Measurements from ENCODE around the gene KANK3.
A peak's percentile ranks its signal among the peaks of the same experiment; 100 is the strongest.
"Not testable (repeated sequence)": the region's sequence is repeated elsewhere in the genome, so short reads cannot be mapped to it uniquely, and the experiment has no call there.

Gene KANK3

DNA sequence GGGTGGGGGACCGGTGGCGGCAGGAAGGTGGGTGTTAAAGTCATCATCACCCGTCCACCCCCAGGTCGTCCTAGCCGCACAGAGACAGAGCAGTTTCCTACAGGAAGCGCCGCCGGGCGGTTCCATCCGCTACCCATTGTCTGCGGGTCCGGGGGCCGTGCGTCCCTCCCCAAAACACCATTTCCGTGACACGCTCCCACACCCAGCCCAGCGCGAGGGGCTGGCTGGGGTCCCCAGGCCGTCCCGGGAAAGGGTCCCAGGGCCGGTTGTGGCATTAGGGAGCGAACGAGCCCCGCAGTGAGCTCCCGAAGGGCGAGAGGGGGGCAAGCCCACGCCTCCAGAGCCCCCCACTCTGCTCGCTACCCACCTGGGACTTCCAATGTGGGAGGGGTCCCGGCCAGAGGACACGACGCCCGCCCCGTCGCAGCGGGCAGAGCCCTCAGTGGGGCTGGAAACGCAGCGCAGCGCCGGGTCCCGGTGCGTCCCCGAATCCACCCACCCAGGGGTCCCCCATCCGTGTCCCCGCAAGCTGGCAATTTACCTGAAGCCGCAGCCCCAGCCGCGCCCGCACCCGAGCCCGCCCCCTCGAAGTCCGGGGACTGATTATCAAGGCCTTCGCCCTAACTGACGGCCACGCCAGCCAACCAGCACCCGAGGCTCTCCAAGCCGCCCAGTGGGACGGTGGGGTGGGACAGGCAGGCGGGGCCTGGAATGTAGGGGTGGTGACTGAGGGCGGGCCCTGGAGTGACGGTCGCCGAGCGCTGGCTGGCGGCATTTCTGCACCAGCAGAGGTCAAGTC is at the start of gene KANK3:
Gene KANK3, minus strand, starts transcription at position 579 of the 799 bp plus-strand sequence. CDS start 5,434 bp downstream, outside the sequence.
- peak; percentile 97 for DNase-seq
- peak; percentile 100 for ATAC-seq

DNA sequence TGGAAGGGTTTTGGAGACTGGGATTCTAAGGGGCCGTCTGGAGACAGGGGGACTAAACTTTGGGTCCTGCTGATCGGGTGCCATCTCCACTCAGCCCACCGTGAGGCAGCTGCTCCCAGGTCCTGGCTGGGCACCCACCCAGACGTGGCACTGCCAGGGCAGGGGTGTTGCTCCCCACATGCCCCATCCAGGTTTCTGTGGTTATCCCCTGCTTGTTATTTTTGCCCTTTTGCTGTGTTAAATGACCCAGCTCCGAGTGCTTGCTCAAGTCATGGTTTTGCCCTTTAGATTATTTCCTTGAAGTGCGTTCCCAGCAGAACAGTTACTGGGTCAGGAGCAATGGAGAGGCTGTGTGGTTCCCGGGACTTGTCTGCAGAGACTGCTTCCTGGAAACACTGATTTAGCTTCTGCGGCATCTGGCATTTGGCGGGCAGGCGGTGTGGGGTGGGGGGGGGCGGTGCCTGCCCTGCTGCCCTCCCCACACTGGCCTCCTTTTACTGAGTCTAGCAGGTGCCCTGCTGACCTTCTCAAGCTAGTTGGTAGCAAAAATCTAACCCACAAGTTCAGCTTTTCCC is 49.0 kb upstream of the KANK3 start:
- DNase-seq (no peak), ATAC-seq (no peak)

DNA sequence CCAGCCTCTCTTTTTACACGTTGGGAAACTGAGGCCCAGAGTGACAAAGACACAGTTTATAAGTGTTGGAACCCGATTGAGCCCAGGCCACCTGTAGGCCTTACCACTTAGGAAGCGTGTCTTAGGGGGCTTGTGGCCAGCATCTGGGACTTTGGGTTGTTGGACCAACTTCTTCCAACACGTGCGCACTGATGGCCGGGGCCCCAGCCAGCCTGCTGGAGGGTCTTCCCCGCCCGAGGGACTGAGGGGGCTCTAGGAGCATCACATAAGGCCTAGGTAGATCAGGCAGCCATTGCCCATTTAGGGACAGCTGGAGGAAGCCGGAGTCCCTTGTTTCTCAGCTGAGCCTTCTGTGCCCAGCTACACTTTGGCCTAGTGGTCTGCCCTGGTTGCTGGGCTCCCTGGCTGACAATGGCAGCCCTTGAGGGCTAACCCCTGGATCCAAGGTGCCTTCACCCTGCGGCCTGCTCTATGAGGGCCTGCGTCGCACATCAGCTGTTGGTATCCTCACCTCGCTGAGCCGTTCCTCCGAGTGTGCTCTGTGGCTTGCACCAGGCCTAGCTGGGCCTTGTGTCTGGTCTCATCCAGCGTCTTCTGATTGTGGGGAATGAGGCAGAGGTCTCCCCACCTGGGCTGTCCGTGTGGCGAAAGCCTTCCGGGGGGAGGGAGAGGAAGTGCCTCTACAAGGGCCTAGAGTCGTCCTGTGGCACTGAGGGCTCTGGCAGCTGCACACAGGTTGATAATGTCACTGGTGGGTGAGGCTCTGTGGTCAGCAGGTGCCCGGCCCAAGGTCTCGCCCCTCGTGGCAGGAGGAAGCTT is 48.3 kb upstream of the KANK3 start:
- no peak for ATAC-seq
- no peak for DNase-seq

DNA sequence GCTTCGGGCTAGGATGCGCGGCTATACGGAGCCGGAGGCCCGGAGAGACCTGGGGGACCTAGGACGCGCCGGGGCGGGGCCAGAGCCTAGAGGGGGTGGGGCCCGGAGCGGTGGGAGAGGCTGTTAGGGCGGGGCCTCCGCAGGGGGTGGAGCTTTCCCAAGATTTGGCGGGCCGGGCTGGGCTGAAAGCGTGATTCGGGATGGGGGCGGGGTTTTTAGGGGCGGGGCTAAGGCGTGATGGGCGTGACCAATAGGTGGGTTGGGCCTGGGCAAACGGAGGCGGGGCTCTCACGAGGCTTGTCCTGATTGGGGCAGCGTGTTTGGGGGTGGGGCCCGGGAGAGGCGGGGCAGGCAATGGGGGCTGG is 47.5 kb upstream of the KANK3 start:
- ATAC-seq, result peak; percentile 53
- peak; percentile 96 for DNase-seq

DNA sequence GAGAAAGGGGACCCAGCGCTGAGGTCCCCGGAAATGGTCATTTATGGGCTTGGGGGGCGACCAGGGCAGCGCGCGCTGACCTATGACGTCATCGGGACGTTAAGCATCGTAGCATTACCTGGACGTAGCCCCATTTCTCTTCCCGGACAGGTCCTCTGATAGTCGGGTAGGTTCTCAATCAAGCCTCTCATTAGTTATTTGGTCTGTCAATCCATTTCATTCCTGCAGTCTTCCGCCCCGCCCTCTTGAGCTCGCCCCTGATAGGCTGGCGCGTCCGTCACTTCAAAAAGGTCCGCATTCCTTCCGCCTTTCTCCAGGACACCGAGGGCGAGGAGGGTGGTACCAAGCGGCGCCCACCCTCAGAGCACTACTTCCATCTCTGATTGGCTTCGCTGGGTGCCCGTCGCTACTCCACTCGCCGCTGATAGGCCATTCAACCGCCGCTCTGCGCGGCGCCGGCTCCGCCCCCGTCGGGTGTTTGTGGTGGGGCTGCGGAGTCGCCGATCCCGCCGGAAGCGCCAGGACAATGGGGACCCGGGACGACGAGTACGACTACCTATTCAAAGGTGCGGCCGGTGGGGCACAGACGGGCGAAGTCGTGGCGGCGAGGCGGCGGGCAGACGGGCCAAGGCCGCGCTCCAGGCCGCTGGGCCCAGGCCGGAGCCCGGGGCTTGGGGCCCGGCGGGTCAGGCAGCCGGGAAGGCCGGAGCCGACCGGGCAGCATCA is 47.0 kb upstream of the KANK3 start, which contains the start of gene RAB11B:
Gene RAB11B, plus strand, starts transcription at position 470 of the 726 bp plus-strand sequence. Its CDS starts 57 bp downstream, at position 527.
- DNase-seq, result peak; percentile 97
- ATAC-seq, result peak; percentile 96

DNA sequence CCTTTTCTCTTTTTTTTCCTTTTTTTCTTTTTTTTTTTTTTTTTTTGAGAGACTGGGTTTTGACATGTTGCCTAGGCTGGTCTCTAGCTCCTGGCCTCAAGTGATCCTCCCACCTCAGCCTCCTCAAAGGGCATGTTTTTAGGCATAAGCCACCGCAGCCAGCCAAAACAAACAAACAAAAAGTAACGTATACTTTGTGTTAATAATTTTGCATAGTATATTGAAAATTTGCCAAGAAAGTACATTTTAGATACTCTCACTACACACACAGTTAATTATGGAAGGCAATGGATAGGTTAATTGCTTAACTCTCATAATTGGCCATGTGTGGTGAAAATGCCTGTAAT is 45.5 kb upstream of the KANK3 start:
- no peak for DNase-seq
- ATAC-seq, result no peak

DNA sequence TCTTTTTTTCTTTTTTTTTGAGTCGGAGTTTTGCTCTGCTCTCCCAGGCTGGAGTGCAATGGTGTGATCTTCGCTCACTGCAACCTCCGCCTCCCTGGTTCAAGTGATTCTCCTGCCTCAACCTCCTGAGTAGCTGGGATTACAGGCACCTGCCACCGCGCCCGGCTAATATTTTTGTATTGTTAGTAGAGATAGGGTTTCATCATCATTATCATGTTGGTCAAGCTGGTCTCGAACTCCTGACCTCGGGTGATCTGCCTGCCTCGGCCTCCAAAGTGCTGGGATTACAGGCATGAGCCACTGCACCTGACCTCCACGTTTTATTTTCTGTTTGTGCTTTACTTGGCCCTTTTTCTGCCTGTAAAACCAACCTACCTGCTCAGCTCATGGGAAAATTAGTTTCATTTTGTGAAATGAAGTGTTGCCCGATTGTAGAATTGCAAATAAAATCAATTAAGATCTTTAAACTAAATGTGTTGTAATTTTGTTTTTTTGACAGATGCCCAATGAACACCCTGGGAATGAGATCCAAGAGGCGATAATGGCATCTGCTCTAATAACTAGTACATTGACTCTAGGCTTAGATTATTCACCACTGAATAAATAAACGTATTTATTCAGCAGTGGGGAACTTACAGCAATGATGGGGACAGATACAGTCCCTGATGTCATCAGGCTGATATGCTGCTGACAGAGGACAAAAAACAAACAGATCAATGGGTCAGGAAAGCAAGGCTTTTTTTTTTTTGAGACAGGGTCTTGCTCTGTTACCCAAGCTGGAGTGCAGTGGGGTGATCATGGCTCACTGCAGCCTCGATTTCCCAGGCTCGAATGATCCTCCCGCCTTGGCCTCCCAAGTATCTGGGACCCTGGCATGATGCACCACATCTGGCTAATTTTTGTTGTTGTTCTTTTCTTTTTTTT is 44.9 kb upstream of the KANK3 start:
- ATAC-seq (no peak), DNase-seq (no peak)

DNA sequence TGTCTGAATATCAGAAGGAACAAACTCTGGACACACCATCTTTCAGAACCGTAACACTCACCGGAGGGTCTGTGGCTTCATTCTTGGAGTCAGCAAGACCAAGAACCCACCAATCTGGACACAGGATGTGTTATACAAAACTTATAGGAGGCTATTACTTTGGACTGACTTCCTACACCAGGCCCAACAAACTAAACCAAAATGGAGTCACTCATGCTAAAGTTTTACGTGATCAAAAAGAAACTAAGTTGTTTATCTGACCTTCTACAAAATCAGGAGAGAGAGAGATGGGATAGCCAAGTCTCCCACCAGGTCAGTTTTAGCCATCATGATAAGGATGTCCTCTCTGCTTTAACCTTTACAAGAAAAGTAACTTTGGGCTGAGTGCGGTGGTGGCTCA is 43.9 kb upstream of the KANK3 start:
- DNase-seq, result no peak
- ATAC-seq, result no peak

DNA sequence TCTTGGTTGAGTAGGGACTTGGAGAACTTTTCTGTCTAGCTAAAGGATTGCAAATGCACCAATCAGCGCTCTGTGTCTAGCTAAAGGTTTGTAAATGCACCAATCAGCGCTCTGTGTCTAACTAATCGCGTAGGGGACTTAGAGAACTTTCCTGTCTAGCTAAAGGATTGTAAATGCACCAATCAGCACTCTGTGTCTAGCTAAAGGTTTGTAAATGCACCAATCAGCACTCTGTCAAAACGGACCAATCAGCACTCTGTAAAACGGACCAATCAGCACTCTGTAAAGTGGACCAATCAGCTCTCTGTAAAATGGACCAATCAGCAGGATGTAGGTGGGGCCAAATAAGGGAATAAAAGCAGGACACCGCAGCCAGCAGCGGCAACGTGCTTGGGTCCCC is 43.4 kb upstream of the KANK3 start:
- ATAC-seq, DNase-seq: not testable (repeated sequence)

DNA sequence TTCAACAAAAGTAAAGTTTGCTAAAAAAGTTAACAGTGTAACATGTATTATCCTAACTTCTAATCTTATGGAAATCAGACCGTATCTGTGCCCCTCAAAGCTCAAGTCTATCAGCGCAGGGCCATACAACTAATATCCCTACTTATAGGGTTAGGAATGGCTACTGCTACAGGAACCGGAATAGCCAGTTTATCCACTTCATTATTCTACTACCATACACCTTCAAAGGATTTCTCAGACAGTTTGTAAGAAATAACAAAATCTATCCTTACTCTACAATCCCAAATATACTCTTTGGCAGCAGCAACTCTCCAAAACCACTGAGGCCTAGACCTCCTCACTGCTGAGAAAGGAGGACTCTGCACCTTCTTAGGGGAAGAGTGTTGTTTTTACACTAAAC is 42.5 kb upstream of the KANK3 start:
- not testable (repeated sequence) for ATAC-seq, DNase-seq

DNA sequence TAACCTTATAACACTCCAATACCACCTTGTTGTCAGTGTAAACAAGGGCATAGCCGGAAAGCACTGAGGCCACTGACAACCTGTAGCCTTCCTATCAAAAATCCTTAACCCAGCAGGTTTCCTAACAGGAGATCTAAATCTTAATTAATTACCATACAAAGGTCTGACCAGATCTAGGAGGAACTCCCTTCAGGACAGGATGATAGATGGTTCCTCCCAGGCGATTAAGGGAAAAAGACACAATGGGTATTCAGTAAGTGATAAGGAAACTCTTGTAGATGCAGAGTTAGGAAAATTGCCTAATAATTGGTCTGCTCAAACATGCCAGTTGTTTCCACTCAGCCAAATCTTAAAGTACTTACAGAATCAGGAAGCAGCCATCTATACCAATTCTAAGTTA is 42.0 kb upstream of the KANK3 start:
- not testable (repeated sequence) for ATAC-seq, DNase-seq

DNA sequence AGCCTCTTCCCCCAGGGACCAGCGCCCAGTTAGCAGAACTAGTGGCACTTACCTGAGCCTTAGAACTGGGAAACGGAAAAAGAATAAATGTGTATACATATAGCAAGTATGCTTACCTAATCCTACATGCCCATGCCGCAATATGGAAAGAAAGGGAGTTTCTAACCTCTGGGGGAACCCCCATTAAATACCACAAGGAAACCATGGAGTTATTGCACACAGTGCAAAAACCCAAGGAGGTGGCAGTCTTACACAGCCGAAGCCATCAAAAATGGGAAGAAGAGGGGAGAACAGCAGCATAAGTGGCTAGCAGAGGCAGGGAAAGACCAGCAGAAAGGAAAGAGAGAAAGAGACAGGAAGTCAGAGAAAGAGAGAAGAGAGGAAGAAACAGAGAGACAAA is 41.5 kb upstream of the KANK3 start:
- not testable (repeated sequence) for DNase-seq, ATAC-seq

DNA sequence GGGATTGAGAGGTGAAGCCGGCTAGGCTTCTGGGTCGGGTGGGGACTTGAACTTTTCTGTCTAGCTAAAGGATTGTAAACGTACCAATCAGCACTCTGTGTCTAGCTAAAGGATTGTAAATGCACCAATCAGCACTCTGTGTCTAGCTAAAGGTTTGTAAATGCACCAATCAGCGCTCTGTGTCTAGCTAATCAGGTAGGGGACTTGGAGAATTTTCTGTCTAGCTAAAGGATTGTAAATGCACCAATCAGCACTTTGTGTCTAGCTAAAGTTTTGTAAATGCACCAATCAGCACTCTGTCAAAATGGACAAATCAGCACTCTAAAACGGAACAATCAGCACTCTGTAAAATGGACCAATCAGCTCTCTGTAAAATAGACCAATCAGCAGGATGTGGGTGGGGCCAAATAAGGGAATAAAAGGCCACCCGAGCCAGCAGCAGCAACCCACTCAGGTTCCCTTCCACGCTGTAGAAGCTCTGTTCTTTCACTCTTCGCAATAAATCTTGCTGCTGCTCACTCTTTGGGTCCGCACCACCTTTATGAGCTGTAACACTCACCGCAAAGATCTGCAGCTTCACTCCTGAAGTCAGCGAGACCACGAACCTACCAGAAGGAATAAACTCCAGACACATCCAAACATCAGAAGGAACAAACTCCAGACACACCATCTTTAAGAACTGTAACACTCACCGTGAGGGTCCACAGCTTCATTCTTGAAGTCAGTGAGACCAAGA is 36.3 kb upstream of the KANK3 start:
- not testable (repeated sequence) for DNase-seq, ATAC-seq

DNA sequence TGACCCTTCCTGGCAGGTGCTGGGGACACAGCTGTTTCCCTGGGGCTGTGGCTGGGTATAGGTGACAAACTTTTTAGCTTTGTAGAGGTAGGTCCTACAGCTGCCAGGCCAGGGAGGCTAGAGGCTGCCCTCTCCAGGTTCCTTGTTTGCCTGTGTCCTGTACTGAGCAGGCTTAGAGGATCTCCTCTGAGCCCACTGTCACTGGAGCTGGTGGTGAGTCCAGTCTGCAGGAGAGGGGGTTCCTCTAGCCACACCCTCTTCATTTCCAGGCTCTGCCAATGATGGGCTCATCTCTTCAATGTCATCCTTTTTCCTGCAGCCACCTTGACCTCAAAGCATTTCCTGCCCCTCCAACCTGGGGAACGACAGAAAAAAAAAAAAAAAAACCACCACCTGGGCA is 34.5 kb upstream of the KANK3 start:
- ATAC-seq, result no peak
- no peak for DNase-seq

DNA sequence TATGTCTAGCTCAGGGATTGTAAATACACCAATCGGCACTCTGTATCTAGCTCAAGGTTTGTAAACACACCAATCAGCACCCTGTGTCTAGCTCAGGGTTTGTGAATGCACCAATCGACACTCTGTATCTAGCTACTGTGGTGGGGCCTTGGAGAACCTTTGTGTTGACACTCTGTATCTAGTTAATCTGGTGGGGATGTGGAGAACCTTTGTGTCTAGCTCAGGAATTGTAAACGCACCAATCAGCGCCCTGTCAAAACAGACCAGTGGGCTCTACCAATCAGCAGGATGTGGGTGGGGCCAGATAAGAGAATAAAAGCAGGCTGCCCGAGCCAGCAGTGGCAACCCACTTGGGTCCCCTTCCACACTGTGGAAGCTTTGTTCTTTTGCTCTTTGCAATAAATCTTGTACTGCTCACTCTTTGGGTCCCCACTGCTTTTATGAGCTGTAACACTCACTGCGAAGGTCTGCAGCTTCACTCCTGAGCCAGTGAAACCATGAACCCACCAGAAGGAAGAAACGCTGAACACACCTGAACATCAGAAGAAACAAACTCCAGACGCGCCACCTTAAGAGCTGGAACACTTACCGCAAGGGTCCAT is 33.4 kb upstream of the KANK3 start:
- ATAC-seq, DNase-seq: not testable (repeated sequence)

DNA sequence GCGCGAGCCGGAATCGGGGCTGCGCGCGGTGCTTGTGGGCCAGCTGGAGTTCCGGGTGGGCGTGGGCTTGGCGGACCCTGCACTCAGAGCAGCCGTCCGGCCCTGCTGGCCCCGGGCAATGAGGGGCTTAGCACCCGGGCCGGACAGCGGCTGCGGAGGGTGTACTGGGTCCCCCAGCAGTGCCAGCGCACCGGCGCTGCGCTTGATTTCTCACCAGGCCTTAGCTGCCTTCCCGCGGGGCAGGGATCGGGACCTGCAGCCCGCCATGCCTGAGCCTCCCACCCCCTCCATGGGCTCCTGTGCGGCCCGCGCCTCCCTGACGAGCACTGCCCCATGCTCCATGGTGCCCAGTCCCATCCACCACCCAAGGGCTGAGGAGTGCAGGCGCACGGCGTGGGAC is 32.7 kb upstream of the KANK3 start:
- not testable (repeated sequence) for DNase-seq, ATAC-seq

DNA sequence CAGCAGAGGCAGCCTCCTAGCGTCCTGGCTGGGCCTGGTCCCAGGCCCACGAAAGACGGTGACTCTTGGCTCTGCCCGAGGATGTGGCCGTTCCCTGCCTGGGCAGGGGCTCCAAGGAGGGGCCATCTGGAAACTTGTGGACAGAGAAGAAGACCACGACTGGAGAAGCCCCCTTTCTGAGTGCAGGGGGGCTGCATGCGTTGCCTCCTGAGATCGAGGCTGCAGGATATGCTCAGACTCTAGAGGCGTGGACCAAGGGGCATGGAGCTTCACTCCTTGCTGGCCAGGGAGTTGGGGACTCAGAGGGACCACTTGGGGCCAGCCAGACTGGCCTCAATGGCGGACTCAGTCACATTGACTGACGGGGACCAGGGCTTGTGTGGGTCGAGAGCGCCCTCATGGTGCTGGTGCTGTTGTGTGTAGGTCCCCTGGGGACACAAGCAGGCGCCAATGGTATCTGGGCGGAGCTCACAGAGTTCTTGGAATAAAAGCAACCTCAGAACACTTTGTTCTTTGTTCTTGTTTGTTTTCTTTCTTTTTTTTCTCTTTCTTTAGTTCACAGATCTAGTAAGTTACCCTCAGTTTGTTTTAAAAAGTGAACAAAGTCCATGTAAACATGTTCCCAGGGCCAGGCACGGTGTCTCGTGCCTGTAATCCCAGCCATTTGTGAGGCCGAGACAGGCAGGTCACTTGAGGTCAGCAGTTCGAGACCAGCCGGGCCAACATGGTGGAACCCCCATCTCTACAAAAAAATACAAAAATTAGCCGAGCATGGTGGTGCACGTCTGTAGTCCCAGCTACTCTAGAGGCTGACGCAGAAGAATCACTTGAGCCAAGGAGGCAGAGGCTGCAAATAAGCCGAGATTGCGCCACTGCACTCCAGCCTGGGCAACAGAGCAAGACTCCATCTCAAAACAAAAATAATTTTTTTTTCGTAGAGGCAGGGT is 31.1 kb upstream of the KANK3 start:
- ATAC-seq (no peak), DNase-seq (no peak)

DNA sequence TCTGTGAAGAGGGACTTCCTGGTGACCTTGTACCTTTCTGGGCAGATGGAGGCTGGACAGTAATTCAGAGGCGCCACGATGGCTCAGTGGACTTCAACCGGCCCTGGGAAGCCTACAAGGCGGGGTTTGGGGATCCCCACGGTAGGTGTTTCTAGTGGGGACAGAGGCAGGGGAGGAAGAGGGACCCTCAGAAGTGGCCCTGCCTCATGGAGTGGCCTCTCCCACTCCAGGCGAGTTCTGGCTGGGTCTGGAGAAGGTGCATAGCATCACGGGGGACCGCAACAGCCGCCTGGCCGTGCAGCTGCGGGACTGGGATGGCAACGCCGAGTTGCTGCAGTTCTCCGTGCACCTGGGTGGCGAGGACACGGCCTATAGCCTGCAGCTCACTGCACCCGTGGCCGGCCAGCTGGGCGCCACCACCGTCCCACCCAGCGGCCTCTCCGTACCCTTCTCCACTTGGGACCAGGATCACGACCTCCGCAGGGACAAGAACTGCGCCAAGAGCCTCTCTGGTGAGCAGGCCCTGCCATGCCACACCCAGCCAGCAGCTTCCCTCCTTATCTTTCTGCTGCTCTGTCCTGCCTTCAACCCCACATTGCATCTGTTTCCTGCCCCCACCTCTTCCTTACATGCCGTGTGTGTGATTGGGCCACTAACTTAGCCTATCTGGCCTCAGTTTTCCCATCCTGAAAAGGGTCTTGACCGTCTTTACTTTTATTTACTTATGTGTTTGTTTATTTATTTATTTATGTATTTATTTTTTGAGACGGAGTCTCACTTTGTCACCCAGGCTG is 28.1 kb upstream of the KANK3 start:
- DNase-seq (no peak), ATAC-seq (no peak)

All from stimulated activated naive CD8-positive, alpha-beta T cell treated with anti-CD3 and anti-CD28 coated beads, Interleukin-15, Interleukin-2, amounts not matched to agents 100 U/mL and 50 U/mL, for 24 hours (primary cell).